H9 (cell line): ENCODE measurements around the gene GCK. TPM values are rescaled to one million over a fixed set of nuclear protein-coding genes. Genes with fewer than 3 reads are reported as not detected.

ENCODE experiments used
- DNase-seq: peaks from one replicate; pipeline ENCODE4 v3.0.0-alpha.2; 2017
- H2AFZ ChIP-seq: one replicate; pipeline ENCODE4 v1.6.1; 2013; ENCODE audit warnings: mild to moderate bottlenecking, low read length, control low read depth, moderate library complexity
- H2AK5ac ChIP-seq: 2 replicates; pipeline ENCODE4 v1.6.1; 2013; ENCODE audit warnings: low read length, control low read depth, mixed read lengths; ENCODE audit not compliant: insufficient read length
- H2BK120ac ChIP-seq: one replicate; pipeline ENCODE4 v1.6.1; 2013; ENCODE audit warnings: low read depth, mild to moderate bottlenecking, low read length, control low read depth, inconsistent platforms; ENCODE audit not compliant: poor library complexity, severe bottlenecking
- H2BK12ac ChIP-seq: 2 replicates; pipeline ENCODE4 v1.6.1; 2013; ENCODE audit warnings: low read length, control low read depth, mixed read lengths, low read depth; ENCODE audit not compliant: insufficient read length
- H2BK15ac ChIP-seq: 2 replicates; pipeline ENCODE4 v1.6.1; 2013; ENCODE audit warnings: low read depth, low read length, control low read depth
- H2BK20ac ChIP-seq: one replicate; pipeline ENCODE4 v1.6.1; 2013; ENCODE audit warnings: low read depth, mild to moderate bottlenecking, low read length, control low read depth, inconsistent platforms; ENCODE audit not compliant: poor library complexity, severe bottlenecking
- H2BK5ac ChIP-seq: 2 replicates; pipeline ENCODE4 v1.6.1; 2013; ENCODE audit warnings: low read length, control low read depth, mixed read lengths; ENCODE audit not compliant: insufficient read length
- H3K14ac ChIP-seq: 2 replicates; pipeline ENCODE4 v1.6.1; 2013; ENCODE audit warnings: low read length, control low read depth; ENCODE audit not compliant: insufficient read depth
- H3K18ac ChIP-seq: 2 replicates; pipeline ENCODE4 v1.6.1; 2013; ENCODE audit warnings: low read depth, mild to moderate bottlenecking, mixed read lengths, low read length, control low read depth; ENCODE audit not compliant: insufficient read length
- H3K23ac ChIP-seq: 2 replicates; pipeline ENCODE4 v1.6.1; 2013; ENCODE audit warnings: low read length, control low read depth, mixed read lengths, low read depth; ENCODE audit not compliant: insufficient read length
- H3K23me2 ChIP-seq: 2 replicates; pipeline ENCODE4 v1.6.1; 2013; ENCODE audit warnings: low read depth, mild to moderate bottlenecking, mixed read lengths, low read length, control low read depth; ENCODE audit not compliant: insufficient read length, poor library complexity, severe bottlenecking
- H3K27ac ChIP-seq: 2 replicates; pipeline ENCODE4 v1.5.1; 2013; ENCODE audit warnings: low read length, control low read depth, mixed read lengths, low read depth; ENCODE audit not compliant: insufficient read length
- H3K27me3 ChIP-seq: 2 replicates; pipeline ENCODE4 v1.6.1; 2013; ENCODE audit warnings: low read length, control low read depth, inconsistent platforms; ENCODE audit not compliant: insufficient read depth
- H3K4ac ChIP-seq: 2 replicates; pipeline ENCODE4 v1.6.1; 2013; ENCODE audit warnings: low read depth, mild to moderate bottlenecking, control low read depth, inconsistent platforms, low read length, moderate library complexity
- H3K4me1 ChIP-seq: 2 replicates; pipeline ENCODE4 v1.6.1; 2013; ENCODE audit warnings: low read length, control low read depth, inconsistent platforms; ENCODE audit not compliant: insufficient read depth
- H3K4me2 ChIP-seq: 2 replicates; pipeline ENCODE4 v1.6.1; 2013; ENCODE audit warnings: low read length, control low read depth, mixed read lengths; ENCODE audit not compliant: insufficient read length, insufficient read depth
- H3K56ac ChIP-seq: 2 replicates; pipeline ENCODE4 v1.6.1; 2013; ENCODE audit warnings: low read depth, mild to moderate bottlenecking, mixed read lengths, low read length, control low read depth; ENCODE audit not compliant: insufficient read length
- H3K79me1 ChIP-seq: 2 replicates; pipeline ENCODE4 v1.6.1; 2013; ENCODE audit warnings: low read depth, mild to moderate bottlenecking, moderate library complexity, low read length, control low read depth, inconsistent platforms; ENCODE audit not compliant: insufficient read depth, poor library complexity, severe bottlenecking
- H3K79me2 ChIP-seq: 2 replicates; pipeline ENCODE4 v1.6.1; 2013; ENCODE audit warnings: low read length, control low read depth, inconsistent platforms; ENCODE audit not compliant: insufficient read depth
- H3K9ac ChIP-seq: 2 replicates; pipeline ENCODE4 v1.6.1; 2013; ENCODE audit warnings: low read length, control low read depth, mixed read lengths; ENCODE audit not compliant: insufficient read length; ENCODE audit errors: extremely low read depth
- H3K9me3 ChIP-seq: one replicate; pipeline ENCODE4 v1.6.1; 2013; ENCODE audit warnings: low read depth, low read length, inconsistent platforms; ENCODE audit not compliant: control insufficient read depth
- H3T11ph ChIP-seq: one replicate; pipeline ENCODE4 v1.6.1; 2013; ENCODE audit warnings: mild to moderate bottlenecking, low read length, control low read depth, inconsistent platforms
- H4K20me1 ChIP-seq: one replicate; pipeline ENCODE4 v1.6.1; 2013; ENCODE audit not compliant: control insufficient read depth, insufficient read length, insufficient read depth
- H4K5ac ChIP-seq: 2 replicates; pipeline ENCODE4 v1.6.1; 2013; ENCODE audit warnings: low read depth, mild to moderate bottlenecking, mixed read lengths, low read length, control low read depth; ENCODE audit not compliant: insufficient read length
- H4K8ac ChIP-seq: replicated peaks from 2 replicates; pipeline ENCODE4 v1.6.1; 2013; ENCODE audit warnings: low read length, control low read depth, mixed read lengths, low read depth; ENCODE audit not compliant: insufficient read length
- H4K91ac ChIP-seq: 2 replicates; pipeline ENCODE4 v1.6.1; 2013; ENCODE audit warnings: low read depth, mild to moderate bottlenecking, moderate library complexity, mixed read lengths, low read length, control low read depth; ENCODE audit not compliant: insufficient read length
- H3K27ac Mint-ChIP-seq, 3 experiments: 2 replicates in 2 of 3; 3 replicates in 1 of 3; pipeline ENCODE4 v1.8.0; 2020 to 2021; ENCODE audit warnings: mixed read lengths in 3 of 3, mild to moderate bottlenecking in 1 of 3, moderate library complexity in 1 of 3
- H3K27me3 Mint-ChIP-seq: 2 replicates; pipeline ENCODE4 v1.8.0; 2021; ENCODE audit warnings: low read depth, mild to moderate bottlenecking, moderate library complexity, mixed read lengths
- H3K36me3 Mint-ChIP-seq, 3 experiments: 2 replicates in 2 of 3; 3 replicates in 1 of 3; pipeline ENCODE4 v1.8.0; 2020 to 2021; ENCODE audit warnings: low read depth in 3 of 3, mixed read lengths in 3 of 3; ENCODE audit not compliant: insufficient read depth in 1 of 3
- H3K4me1 Mint-ChIP-seq, 2 experiments: 2 replicates each; pipeline ENCODE4 v1.8.0; 2020; ENCODE audit warnings: mixed read lengths in 2 of 2
- H3K4me3 Mint-ChIP-seq, 2 experiments: 2 replicates in 1 of 2; 3 replicates in 1 of 2; pipeline ENCODE4 v1.8.0; 2020 to 2021; ENCODE audit warnings: mild to moderate bottlenecking in 2 of 2, mixed read lengths in 2 of 2, moderate library complexity in 1 of 2
- H3K9me3 Mint-ChIP-seq, 2 experiments: 2 replicates in 1 of 2; 3 replicates in 1 of 2; pipeline ENCODE4 v1.8.0; 2020; ENCODE audit warnings: mild to moderate bottlenecking in 2 of 2, mixed read lengths in 2 of 2, moderate library complexity in 1 of 2
- CTCF ChIP-seq: fragments of 200-600 bp; sonication (generic); conservative IDR thresholded peaks from 3 replicates; pipeline ENCODE4 v1.8.0; 2021; ENCODE audit warnings: antibody characterized with exemption, mild to moderate bottlenecking
- WGBS: extraction: QIAGEN DNeasy Blood & Tissue Kit; methylation state at CpG from one replicate; pipeline ENCODE4 v1.1.7; 2013; ENCODE audit warnings: missing lambda C conversion rate, low lambda C conversion rate, mixed read lengths; ENCODE audit not compliant: insufficient read length; ENCODE audit errors: extremely low coverage; 5-methylcytosine and 5-hydroxymethylcytosine counted together
- total RNA-seq: library from RNA; stranded (reverse); gene quantifications from 2 replicates; pipeline ENCODE4 v1.2.1, GENCODE V29; 2021

Gene GCK
- total RNA-seq, 1 experiment from 2014 or later = 0.98 TPM

- H3K27me3 Mint-ChIP-seq = peaks cover 24% of the 10 kb centered on the region
- Histone ChIP-seq H3K4me1 (no peaks in the 10 kb centered on the region), H2BK15ac (no peak overlapping the region), H3K18ac (no peak overlapping the region), H4K8ac (no peak overlapping the region), H2BK20ac (no peak overlapping the region), H4K20me1 (no peaks in the 10 kb centered on the region), H3K56ac (no peak overlapping the region), H3K79me2 (peaks cover 8% of the 10 kb centered on the region; the same call in 1 of the 2 replicates), H3K14ac (no peak overlapping the region), H3K9me3 (no peaks in the 10 kb centered on the region), H4K91ac (no peak overlapping the region), H3K23me2 (peaks cover 3% of the 10 kb centered on the region), H2BK12ac (no peak overlapping the region), H3K9ac (no peak overlapping the region), H2AK5ac (no peak overlapping the region), H3K27me3 (no peaks in the 10 kb centered on the region), H3K4ac (no peak overlapping the region), H2AFZ (no peak overlapping the region), H4K5ac (no peak overlapping the region), H2BK120ac (no peak overlapping the region), H3K79me1 (no peaks in the 10 kb centered on the region), H3K27ac (no peak overlapping the region), H3K23ac (no peak overlapping the region), H3K4me2 (no peak overlapping the region), H3T11ph (no peak overlapping the region), H2BK5ac (no peak overlapping the region)
- H3K9me3 Mint-ChIP-seq = peaks cover 0 to 2% of the 10 kb centered on the region in 2 experiments; a peak in 1 of 5 replicates
- TF ChIP-seq CTCF = no peak
- no peak overlapping the region; a peak in 1 of 5 replicates for H3K4me3 Mint-ChIP-seq
- no peak overlapping the region for H3K27ac Mint-ChIP-seq
- WGBS = no CpG with 5 or more reads among the region's 7 CpGs
- peaks cover 11 to 12% of the 10 kb centered on the region in 2 experiments for H3K4me1 Mint-ChIP-seq
- no peaks in the 10 kb centered on the region for H3K36me3 Mint-ChIP-seq
- no peak for DNase-seq
Observed at GRCh38 chr7:44197474-44197873, 8.2 kb upstream of the GCK start.
